GM12801 (cell line): ENCODE measurements around the gene GPR137B.

Source experiments
- TF ChIP-seq, protein P1 (sequence below): IDR thresholded peaks from one replicate; pipeline ENCODE4 v1.5.1; 2011; ENCODE audit warnings: control low read depth; ENCODE audit not compliant: insufficient read length; ENCODE audit errors: extremely low read depth

GPR137B gene

DNA sequence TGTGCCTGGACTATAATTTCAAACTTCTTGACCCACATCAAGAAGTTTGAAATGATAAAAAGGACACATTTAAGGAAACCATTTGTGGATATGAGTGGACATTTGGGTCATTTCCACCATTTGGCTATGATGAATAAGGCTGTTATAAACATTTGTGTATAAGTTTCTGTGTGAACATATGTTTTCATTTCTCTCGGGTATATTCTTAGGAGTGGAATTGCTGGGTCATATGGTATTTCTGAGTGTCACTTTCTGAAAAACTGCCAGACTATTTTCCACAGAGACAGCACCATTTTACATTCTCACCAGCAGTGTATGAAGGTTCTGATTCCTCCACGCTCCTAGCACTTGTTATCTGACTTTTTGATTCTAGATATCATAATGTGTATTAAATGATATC is 50.8 kb downstream of the GPR137B start:
- TF ChIP-seq, protein P1, sequence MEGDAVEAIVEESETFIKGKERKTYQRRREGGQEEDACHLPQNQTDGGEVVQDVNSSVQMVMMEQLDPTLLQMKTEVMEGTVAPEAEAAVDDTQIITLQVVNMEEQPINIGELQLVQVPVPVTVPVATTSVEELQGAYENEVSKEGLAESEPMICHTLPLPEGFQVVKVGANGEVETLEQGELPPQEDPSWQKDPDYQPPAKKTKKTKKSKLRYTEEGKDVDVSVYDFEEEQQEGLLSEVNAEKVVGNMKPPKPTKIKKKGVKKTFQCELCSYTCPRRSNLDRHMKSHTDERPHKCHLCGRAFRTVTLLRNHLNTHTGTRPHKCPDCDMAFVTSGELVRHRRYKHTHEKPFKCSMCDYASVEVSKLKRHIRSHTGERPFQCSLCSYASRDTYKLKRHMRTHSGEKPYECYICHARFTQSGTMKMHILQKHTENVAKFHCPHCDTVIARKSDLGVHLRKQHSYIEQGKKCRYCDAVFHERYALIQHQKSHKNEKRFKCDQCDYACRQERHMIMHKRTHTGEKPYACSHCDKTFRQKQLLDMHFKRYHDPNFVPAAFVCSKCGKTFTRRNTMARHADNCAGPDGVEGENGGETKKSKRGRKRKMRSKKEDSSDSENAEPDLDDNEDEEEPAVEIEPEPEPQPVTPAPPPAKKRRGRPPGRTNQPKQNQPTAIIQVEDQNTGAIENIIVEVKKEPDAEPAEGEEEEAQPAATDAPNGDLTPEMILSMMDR, result no peak

DNA sequence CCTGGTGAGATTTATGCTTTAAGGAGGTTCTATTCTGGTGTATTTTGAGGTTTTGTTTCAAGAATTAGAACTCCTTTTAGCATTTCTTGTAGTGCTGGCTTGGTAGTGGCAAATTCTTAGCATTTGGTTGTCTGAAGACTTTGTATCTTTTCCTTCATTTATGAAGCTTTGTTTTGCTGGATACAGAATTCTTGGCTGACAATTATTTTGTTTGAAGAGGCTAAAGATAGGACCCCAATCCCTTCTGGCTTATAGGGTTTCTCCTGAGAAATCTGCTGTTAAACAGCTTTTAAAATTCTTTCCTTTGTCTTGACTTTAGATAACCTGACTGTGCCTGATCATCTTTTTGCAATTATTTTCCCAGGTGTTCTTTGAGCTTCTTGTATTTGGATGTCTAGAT is 58.6 kb downstream of the GPR137B start:
- TF ChIP-seq, protein P1, result no peak

DNA sequence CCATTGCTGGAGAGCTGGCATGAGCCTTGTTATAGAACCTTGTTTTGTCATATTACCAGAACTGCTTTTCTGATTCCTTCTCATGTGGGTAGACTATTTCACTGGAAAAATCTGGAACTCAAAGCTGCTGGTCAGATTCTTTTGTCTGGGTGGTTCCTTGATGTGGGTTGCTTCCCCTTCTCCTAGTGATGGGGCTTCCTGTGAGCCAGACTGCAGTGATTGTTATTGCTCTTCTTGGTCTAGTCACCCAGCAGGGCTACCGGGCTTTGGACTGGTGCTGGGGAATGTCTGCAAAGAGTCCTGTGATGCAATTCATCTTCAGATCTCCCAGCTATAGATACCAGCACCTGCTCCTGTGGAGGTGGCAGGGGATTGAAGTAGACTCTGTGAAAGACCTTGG is 59.4 kb downstream of the GPR137B start:
- TF ChIP-seq, protein P1, result no peak

DNA sequence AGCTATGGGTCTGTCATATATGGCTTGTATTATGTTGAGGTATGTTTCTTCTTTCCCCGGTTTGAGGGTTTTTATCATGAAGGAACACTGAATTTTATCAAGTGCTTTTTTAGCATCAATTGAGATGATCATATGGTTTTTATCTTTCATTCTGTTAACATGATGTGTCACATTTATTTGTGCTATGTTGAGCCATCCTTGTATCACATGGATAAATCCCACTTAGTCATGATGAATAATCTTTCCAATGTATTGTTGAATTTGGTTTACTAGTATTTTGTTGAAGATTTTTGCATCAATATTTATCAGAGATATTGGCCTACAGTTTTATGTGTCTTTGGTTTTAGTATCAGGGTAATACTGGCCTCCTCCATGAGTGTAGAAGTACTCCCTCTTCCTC is 61.7 kb downstream of the GPR137B start:
- TF ChIP-seq, protein P1, result no peak

DNA sequence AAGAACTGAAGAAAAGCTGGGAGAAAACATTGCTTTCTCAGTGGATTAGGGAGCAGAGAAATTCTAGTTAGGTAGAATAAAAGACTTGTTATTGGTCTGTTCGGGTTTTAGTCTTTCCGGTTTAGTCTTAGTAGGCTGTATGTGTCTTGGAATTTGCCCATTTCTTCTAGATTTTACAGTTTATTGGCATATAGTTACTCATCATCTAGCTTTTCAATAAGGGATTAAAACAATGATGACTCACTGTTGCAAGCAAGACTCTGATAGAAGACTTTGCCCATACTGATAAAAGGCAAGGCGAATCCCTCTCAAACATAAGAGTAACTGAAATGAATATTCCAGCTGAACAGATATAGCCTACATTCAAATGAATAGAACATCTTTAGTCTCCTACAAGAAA is 62.3 kb downstream of the GPR137B start:
- TF ChIP-seq, protein P1, result no peak

DNA sequence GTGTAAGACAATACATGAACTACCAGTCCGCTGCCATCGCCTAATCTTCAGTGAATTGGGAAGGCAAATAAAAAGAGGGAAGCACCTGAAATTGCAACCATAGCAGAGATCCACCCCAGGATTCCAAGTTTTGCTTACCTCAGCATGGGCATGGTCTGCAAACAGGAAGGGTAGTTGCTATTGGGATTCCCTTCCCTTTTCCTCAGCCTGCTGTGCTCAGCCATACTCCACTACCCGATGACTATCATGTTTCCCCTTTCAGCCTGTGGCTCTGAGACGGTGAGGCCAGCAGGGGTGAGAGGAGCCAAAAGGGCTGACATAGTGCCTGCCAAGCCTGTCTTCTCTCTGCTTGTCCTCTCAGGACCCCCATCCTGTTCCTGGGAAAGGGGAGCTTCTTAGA is 64.2 kb downstream of the GPR137B start:
- TF ChIP-seq, protein P1, result no peak

DNA sequence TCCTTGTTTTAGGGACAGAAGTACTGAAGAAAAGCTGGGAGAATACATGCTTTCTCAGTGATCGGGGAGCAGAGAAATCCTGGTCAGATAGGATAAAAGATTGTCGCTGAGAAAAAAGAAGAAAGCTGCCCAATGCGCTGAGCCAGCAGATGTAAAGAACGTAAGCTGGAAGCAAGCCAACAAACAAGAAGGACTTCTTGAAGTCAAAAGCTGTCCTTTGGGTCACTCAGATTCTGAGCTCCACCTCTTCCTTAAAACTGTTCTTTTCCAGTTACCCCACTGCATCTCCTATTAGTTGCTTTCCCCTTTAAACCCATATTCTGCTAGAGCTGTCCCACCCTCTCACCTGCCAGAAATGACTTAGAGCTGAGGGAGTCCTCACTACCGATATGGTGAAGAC is 64.8 kb downstream of the GPR137B start:
- TF ChIP-seq, protein P1, result no peak

DNA sequence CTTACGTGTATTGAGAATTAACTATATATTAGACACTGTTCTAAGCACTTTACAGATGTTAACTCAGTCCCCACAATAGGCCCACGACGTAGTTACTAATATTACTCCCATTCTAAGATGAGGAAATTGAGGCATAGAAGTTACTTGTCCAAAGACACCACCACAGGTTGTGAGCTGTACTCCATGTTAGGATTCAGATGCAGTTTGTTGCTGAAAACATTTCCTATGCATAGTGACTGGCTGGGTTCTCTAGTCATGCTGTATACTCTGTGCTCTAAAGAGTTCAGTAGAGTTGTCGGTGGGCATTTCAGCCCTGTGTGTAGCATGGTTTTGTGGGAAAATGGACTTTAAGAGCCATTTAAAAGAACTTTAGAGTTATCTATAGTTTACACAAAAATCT is 65.2 kb downstream of the GPR137B start:
- TF ChIP-seq, protein P1, result no peak
